Stimulated activated CD4-positive, alpha-beta T cell treated with anti-CD3 and anti-CD28 coated beads, Interleukin-1b, Interleukin-23, amount 100 ng/mL, for 1 hour (primary cell): ENCODE measurements around the gene ZNF473.
"Not testable (repeated sequence)": the region's sequence is repeated elsewhere in the genome, so short reads cannot be mapped to it uniquely, and the experiment has no call there.

Source experiments
- DNase-seq, 2 donors: peaks; one replicate each; pipeline ENCODE4 v3.0.0-alpha.2; 2020; ENCODE audit warnings: low read depth in 2 of 2

The ZNF473 gene

DNA sequence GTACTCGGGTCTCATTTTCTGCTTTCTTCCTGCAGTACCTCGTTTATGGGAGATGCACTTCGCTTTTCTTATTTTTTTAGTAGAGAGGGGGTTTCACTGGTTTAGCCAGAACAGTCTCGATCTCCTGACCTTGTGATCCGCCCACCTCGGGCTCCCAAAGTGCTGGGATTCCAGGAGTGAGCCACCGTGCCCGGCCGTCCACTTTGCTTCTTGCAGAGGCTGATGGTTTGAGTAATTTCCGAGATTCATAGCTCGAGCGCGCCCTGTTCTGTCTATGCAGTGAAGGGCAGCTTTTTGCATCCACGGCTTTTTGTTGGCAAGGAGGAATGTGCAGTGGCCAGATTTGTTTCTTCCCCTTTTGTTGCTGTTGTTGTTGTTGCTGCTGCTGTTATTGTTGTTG is 73.1 kb downstream of the ZNF473 start:
- not testable (repeated sequence) for DNase-seq

- not testable (repeated sequence) for DNase-seq
Measured at GRCh38 chr19:50099696-50100095, 73.9 kb downstream of the ZNF473 start.

DNA sequence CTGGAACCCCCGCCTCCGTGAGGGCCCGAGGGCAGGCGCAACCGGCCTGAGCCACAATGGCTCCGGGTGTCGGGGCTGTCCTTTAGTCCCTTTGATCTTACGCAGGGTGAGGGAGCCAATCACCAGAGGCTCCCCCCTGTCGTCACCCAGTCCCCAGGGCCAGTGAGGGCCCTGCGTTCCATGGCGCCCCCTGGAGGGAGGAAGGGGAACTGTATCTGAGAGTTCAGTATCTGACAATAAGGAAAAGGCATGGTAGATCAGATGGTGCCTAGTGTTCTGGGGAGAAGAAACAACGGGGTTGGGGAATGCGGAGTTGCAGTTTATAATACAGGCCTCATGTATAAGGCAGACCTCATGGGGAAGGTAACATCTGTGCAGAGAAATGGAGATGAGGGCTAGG is 75.1 kb downstream of the ZNF473 start:
- DNase-seq, result not testable (repeated sequence)
